ENCODE data around the gene CDKN1A. TPM values are rescaled to one million over a fixed set of nuclear protein-coding genes. Genes with fewer than 3 reads are reported as not detected.

CDKN1A gene

DNA sequence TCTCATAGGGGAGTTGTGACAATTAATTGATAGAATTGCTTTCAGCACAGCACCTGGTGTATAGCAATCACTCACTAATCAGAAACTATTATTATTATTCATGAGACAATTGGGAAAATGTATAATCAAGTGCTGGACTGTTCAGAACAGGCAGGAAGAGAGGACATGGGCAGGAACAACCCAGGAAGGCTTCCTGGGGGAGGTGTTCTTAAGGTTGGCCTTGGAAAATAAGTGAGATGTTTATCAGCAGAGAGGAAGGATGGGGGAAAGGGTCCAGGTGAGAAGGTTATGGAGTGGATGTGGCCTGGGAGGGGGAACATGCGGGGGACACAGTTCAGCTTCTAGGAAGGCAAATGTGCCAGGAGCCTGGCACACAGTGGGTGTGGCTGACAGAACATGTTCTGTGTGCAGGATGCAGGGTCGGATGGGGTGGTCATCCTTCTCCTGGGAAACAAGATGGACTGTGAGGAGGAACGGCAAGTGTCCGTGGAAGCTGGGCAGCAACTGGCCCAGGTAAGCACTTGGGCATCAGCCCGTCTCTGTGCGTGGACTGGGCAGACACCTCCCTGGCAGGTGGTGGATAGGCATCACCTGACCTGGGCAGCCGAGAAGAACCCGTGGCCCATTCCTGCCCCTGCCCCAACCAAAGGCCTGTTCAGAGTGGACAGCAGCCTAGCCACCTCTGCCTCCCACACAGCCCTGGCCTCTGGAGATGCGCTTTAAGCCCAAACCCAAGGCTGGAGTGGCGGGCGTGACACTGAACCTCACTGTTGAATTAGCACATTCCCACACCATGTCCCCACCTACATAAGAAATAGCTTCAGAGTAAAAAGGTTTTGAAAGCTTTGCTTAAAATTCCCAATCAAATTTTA is 50.0 kb downstream of the CDKN1A start:
- no peaks in the 10 kb centered on the region for H3K36me3 ChIP-seq (ENCODE audit: insufficient read depth, low read length)
- H3K4me3 ChIP-seq (ENCODE audit: low read length) = no peak overlapping the region
- no peak overlapping the region for H3K4me2 ChIP-seq (ENCODE audit: low read length)
- H3K4me1 ChIP-seq (ENCODE audit: control insufficient read depth, insufficient read depth, low read length) = peaks cover 6% of the 10 kb centered on the region
- H3K9ac ChIP-seq (ENCODE audit: low read depth, low read length) = no peak overlapping the region
- peaks cover 4% of the 10 kb centered on the region for H3K27me3 ChIP-seq (ENCODE audit: control insufficient read depth, insufficient read depth, low read length)
- H3K9me3 ChIP-seq (replicated peaks; ENCODE audit: low read length) = no peaks in the 10 kb centered on the region

DNA sequence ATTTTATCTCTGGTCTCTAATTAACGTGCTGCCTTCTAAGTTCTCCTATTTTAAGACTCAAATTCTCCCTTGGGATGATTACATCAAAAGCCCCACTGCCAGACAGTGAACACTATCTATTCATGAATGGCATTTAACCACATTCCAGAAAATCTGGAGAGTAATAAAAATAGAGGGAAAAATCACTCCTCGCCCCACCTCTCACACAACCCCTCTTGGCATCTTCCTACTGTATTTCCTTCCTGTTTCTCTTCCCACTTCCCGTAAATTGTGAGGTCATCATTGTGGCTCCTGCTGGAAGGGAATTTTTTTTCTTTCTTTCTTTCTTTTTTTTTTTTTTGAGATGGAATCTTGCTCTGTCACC is 50.6 kb downstream of the CDKN1A start:
- H3K4me2 ChIP-seq (ENCODE audit: low read length) = no peak overlapping the region
- peaks cover 4% of the 10 kb centered on the region for H3K27me3 ChIP-seq (ENCODE audit: control insufficient read depth, insufficient read depth, low read length)
- H3K4me3 ChIP-seq (ENCODE audit: low read length) = no peak overlapping the region
- H3K9me3 ChIP-seq (replicated peaks; ENCODE audit: low read length) = no peaks in the 10 kb centered on the region
- H3K36me3 ChIP-seq (ENCODE audit: insufficient read depth, low read length) = no peaks in the 10 kb centered on the region
- no peak overlapping the region for H3K9ac ChIP-seq (ENCODE audit: low read depth, low read length)
- peaks cover 6% of the 10 kb centered on the region for H3K4me1 ChIP-seq (ENCODE audit: control insufficient read depth, insufficient read depth, low read length)

- Histone ChIP-seq H3K27me3 (ENCODE audit: control insufficient read depth, insufficient read depth, low read length) (peaks cover 7% of the 10 kb centered on the region), H3K9me3 (replicated peaks; ENCODE audit: low read length) (no peaks in the 10 kb centered on the region), H3K4me3 (ENCODE audit: low read length) (no peak overlapping the region), H3K4me1 (ENCODE audit: control insufficient read depth, insufficient read depth, low read length) (peaks cover 16% of the 10 kb centered on the region), H3K9ac (ENCODE audit: low read depth, low read length) (no peak overlapping the region), H3K36me3 (ENCODE audit: insufficient read depth, low read length) (no peaks in the 10 kb centered on the region), H3K4me2 (ENCODE audit: low read length) (no peak overlapping the region)
Measured at GRCh38 chr6:36730424-36731380, 52.2 kb downstream of the CDKN1A start.

DNA sequence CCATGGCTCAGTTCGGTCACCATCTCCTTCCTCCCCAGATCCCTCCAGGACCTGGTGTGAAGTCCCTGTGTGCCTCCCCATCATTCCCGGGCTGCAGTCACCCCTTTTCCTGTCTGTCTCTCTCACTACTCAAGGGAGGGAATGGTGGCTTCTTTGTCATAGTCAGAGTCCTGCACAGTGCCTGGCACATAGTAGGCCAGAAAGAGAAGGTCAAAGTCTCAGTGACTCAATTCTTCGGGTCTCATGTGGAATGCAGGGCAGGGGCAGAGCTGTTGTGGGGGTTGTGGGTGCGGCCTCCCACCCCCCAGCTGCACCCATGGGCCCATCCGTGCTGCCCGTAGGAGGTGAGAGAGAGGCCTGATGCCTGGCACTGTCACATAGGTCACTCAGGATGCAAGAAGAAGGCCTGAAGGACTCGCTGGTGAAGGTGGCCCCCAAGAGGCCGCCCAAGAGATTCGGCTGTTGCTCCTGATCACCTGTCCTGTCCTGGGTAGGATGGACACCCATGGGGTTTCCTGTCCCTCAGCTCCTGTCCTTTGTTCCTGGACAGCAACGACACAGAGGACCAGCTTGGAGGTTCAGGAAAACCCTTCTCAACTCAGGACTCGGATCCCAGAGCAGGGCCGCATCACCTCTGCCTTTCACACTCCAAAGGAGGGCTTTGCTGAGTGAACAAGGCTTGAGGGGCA is 53.3 kb downstream of the CDKN1A start:
- Histone ChIP-seq H3K9ac (ENCODE audit: low read depth, low read length) (no peak overlapping the region), H3K4me1 (ENCODE audit: control insufficient read depth, insufficient read depth, low read length) (peaks cover 18% of the 10 kb centered on the region), H3K9me3 (replicated peaks; ENCODE audit: low read length) (no peaks in the 10 kb centered on the region), H3K27me3 (ENCODE audit: control insufficient read depth, insufficient read depth, low read length) (peaks cover 7% of the 10 kb centered on the region), H3K4me3 (ENCODE audit: low read length) (no peak overlapping the region), H3K36me3 (ENCODE audit: insufficient read depth, low read length) (no peaks in the 10 kb centered on the region), H3K4me2 (ENCODE audit: low read length) (no peak overlapping the region)

DNA sequence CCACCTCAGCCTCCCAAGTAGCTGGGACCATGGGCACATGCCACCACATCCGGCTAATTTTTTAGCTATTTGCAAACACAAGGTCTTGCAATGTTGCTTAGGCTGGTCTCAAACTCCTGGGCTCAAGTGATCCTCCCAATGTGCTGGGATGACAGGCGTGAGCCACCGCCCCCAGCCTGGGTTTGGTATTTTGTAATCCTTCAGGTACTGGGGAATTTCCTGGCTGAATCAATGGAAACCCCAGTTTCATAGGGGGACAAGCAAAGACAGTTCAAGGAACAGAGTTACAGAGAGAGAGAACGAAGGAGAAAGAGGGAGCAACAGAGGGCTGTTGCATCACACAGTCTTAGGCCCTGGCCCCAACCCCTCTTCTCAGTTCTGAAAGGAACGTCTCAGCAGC is 54.8 kb downstream of the CDKN1A start:
- no peaks in the 10 kb centered on the region for H3K36me3 ChIP-seq (ENCODE audit: insufficient read depth, low read length)
- no peaks in the 10 kb centered on the region for H3K9me3 ChIP-seq (replicated peaks; ENCODE audit: low read length)
- H3K27me3 ChIP-seq (ENCODE audit: control insufficient read depth, insufficient read depth, low read length) = peaks cover 7% of the 10 kb centered on the region
- no peak overlapping the region for H3K9ac ChIP-seq (ENCODE audit: low read depth, low read length)
- H3K4me1 ChIP-seq (ENCODE audit: control insufficient read depth, insufficient read depth, low read length) = peaks cover 18% of the 10 kb centered on the region
- no peak overlapping the region for H3K4me2 ChIP-seq (ENCODE audit: low read length)
- H3K4me3 ChIP-seq (ENCODE audit: low read length) = no peak overlapping the region

GRCh38 chr6:36734486-36735060 is 56.1 kb downstream of the CDKN1A start:
- peak overlapping the region; percentile 8 for H3K4me3 ChIP-seq (ENCODE audit: low read length)

DNA sequence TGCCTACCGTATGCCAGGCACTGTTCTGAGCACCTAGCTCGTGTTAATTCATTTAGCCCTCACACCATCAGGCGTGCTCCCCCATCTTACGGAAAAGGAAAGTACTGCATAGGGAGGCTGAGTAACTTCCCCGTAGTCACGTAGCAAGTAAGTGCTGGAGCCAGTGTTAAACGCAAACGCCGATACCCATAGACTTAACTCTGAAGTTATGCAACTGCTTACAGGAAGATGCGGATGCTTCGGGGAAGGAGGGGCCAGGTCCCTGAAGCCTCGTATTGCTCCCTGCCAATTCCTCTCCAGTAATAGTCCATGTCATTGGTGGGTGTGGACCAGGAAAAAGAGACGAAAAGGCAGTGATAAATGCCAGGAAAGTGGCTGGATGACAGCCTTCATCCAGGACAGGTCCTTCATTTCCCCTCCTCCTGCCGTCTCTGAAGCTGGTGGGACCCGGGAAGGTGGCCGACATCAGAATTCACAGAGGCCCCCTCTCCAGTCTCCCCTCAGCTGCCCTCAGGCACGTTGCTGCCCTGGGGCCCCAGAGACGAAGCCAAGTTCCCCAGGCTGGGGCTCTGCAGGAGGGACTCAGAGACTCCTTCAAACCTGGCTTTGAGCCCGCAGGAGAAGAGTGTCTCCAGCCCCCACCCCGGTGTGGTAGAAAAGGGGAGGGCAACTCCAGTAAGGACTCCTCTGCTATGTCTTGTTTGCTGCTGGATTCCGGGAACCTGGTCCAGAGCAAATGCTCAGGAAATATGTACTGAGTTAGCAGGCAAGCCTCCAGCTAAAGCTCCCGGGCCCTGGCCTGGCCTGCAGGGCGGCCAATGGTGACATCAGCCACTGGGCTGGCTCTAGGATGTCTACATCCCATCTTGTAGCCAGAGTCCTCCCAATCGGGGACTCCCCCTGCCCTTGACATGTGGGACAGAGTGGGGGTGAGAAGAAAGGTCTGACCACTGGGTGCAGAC is 56.9 kb downstream of the CDKN1A start:
- peak overlapping the region; percentile 68 for H3K4me2 ChIP-seq (ENCODE audit: low read length)
- H3K4me1 ChIP-seq (ENCODE audit: control insufficient read depth, insufficient read depth, low read length) = peaks cover 12% of the 10 kb centered on the region
- no peaks in the 10 kb centered on the region for H3K9me3 ChIP-seq (replicated peaks; ENCODE audit: low read length)
- peak overlapping the region; percentile 8 for H3K4me3 ChIP-seq (ENCODE audit: low read length)
- H3K27me3 ChIP-seq (ENCODE audit: control insufficient read depth, insufficient read depth, low read length) = peaks cover 7% of the 10 kb centered on the region
- no peaks in the 10 kb centered on the region for H3K36me3 ChIP-seq (ENCODE audit: insufficient read depth, low read length)
- no peak overlapping the region for H3K9ac ChIP-seq (ENCODE audit: low read depth, low read length)

More at GRCh38 chr6:36734486-36735060, 56.1 kb downstream of the CDKN1A start:
- Histone ChIP-seq H3K9me3 (replicated peaks; ENCODE audit: low read length) (no peaks in the 10 kb centered on the region), H3K27me3 (ENCODE audit: control insufficient read depth, insufficient read depth, low read length) (peaks cover 7% of the 10 kb centered on the region), H3K36me3 (ENCODE audit: insufficient read depth, low read length) (no peaks in the 10 kb centered on the region), H3K4me2 (ENCODE audit: low read length) (peak overlapping the region; percentile 68), H3K9ac (ENCODE audit: low read depth, low read length) (no peak overlapping the region), H3K4me1 (ENCODE audit: control insufficient read depth, insufficient read depth, low read length) (peaks cover 12% of the 10 kb centered on the region)

Small RNAs within 50 kb of the gene (small RNA-seq; reads per million reads assigned to genes)
- gene RF00019 = not detected
- 38.5 reads per million, percentile 95 among the genes with 10 or more reads in this experiment for gene RNU1-88P
